Frontal cortex (tissue), 1 donor: ENCODE data around the gene NPTX2. TPM values are rescaled to one million over a fixed set of nuclear protein-coding genes. Genes with fewer than 3 reads are reported as not detected.

ENCODE experiments used
- total RNA-seq: library from RNA; depleted of rRNA; stranded (reverse); fragments of >200 nt; gene quantifications from one replicate; pipeline ENCODE4 v1.2.3, GENCODE V29; 2014

Gene NPTX2
- total RNA-seq, 1 donor from 2014 or later: 6.5 TPM

Other genes starting within 250 kb of the NPTX2 start
- under 0.01 TPM for gene BAIAP2L1, start 216.2 kb upstream of the NPTX2 start, total RNA-seq